GM12878 (cell line): Measurements from ENCODE around the gene HOMER2. TPM values are rescaled to one million over a fixed set of nuclear protein-coding genes. Genes with fewer than 3 reads are reported as not detected.

Experiments
- ATAC-seq: fragments of 200-7000 bp; cut with Tn5 transposase; 3 replicates; pipeline ENCODE4 v1.9.1; 2020; ENCODE audit warnings: mild to moderate bottlenecking, moderate library complexity
- BruUV-seq: library from RNA; stranded (reverse); fragments of 400-500 nt; replicated peaks from 2 replicates; lab custom pipeline; 2021; lab: Mats Ljungman, UMichigan
- CTCF ChIA-PET: fragments of 300-600 bp; sonication (Branson Sonifier 250); formaldehyde crosslinking; extraction: SDS; loops from one replicate; lab custom pipeline; 2021; ENCODE audit warnings: inconsistent platforms; lab: Yijun Ruan, JAX
- POLR2A ChIA-PET: fragments of 350-600 bp; formaldehyde crosslinking; extraction: SDS; loops from one replicate; lab custom pipeline; 2021; ENCODE audit warnings: inconsistent platforms; lab: Charles Lee
- RAD21 ChIA-PET: fragments of 300-600 bp; sonication (Branson Sonifier 250); formaldehyde crosslinking; loops from one replicate; lab custom pipeline; 2023; ENCODE audit warnings: antibody characterized with exemption; ENCODE audit not compliant: unreplicated experiment; lab: Charles Lee
- SMC1A ChIA-PET: fragments of 300-600 bp; sonication (Branson Sonifier 250); formaldehyde crosslinking; loops from one replicate; lab custom pipeline; 2023; ENCODE audit not compliant: unreplicated experiment, uncharacterized antibody; lab: Charles Lee
- DNase-seq: peaks from one replicate; pipeline ENCODE4 v3.0.0-alpha.2; 2011; ENCODE audit warnings: low read depth, low spot score
- FAIRE-seq: peaks from 3 replicates; lab custom pipeline; 2011; peaks lifted over from hg19 to GRCh38; lab: Jason Lieb, UNC
- H2AFZ ChIP-seq: 2 replicates; pipeline ENCODE4 v1.6.0; 2011; ENCODE audit warnings: low read depth, low read length, control low read depth; ENCODE audit not compliant: control insufficient read depth
- H3K27ac ChIP-seq: 2 replicates; pipeline ENCODE4 v1.5.1; 2011; ENCODE audit warnings: control low read depth; ENCODE audit not compliant: control insufficient read depth, insufficient read depth
- H3K27me3 ChIP-seq, 2 experiments: replicated peaks in 1 of 2; 2 replicates each; pipeline versions ENCODE4 v1.6.0 to v1.6.1; 2011; ENCODE audit warnings: low read length in 1 of 2; ENCODE audit not compliant: control insufficient read depth in 2 of 2, insufficient read depth in 2 of 2
- H3K36me3 ChIP-seq, 2 experiments: 2 replicates each; pipeline ENCODE4 v1.5.1; 2011; ENCODE audit warnings: low read length in 1 of 2; ENCODE audit not compliant: control insufficient read depth in 2 of 2, insufficient read depth in 2 of 2
- H3K4me1 ChIP-seq: 2 replicates; pipeline ENCODE4 v1.6.1; 2011; ENCODE audit warnings: mild to moderate bottlenecking, low read length, moderate library complexity, mixed read lengths; ENCODE audit not compliant: control insufficient read depth, insufficient read depth
- H3K4me2 ChIP-seq: 2 replicates; pipeline ENCODE4 v1.6.0; 2011; ENCODE audit warnings: control low read depth; ENCODE audit not compliant: control insufficient read depth, insufficient read depth
- H3K4me3 ChIP-seq: fragments of 200-600 bp; sonication (generic); 2 replicates; pipeline ENCODE4 v1.5.1; 2016
- H3K79me2 ChIP-seq: 2 replicates; pipeline ENCODE4 v1.6.0; 2011; ENCODE audit warnings: low read length; ENCODE audit not compliant: control insufficient read depth, insufficient read depth
- H3K9ac ChIP-seq: 2 replicates; pipeline ENCODE4 v1.8.0; 2011; ENCODE audit warnings: low read length, control low read depth, mixed read lengths; ENCODE audit not compliant: control insufficient read depth, insufficient read depth
- H3K9me3 ChIP-seq: replicated peaks from 3 replicates; pipeline ENCODE4 v1.5.1; 2011; ENCODE audit warnings: mild to moderate bottlenecking, low read length; ENCODE audit not compliant: control insufficient read depth, insufficient read depth
- H4K20me1 ChIP-seq: 2 replicates; pipeline ENCODE4 v1.6.0; 2011; ENCODE audit not compliant: control insufficient read depth, insufficient read depth
- GABPA ChIP-seq: IDR thresholded peaks from 2 replicates; pipeline ENCODE4 v1.6.1; 2014; ENCODE audit warnings: antibody characterized with exemption, low read depth, mild to moderate bottlenecking, inconsistent platforms
- WGBS: methylation state at CpG from one replicate; pipeline ENCODE4 v1.1.6; 2016; ENCODE audit warnings: low lambda C conversion rate; ENCODE audit not compliant: insufficient replicate concordance, insufficient coverage; ENCODE audit errors: missing lambda C conversion rate; 5-methylcytosine and 5-hydroxymethylcytosine counted together
- in situ Hi-C: fragments of 300-500 bp; cut with MboI; formaldehyde crosslinking; loops from 9 replicates; pipeline ENCODE4 v1.14.3; 2018; ENCODE audit warnings: mixed read lengths
- intact Hi-C: fragments of 100-400 bp; cut with micrococcal nuclease; formaldehyde crosslinking; loops from one replicate; pipeline ENCODE4 v1.14.2; 2022; ENCODE audit not compliant: unreplicated experiment
- polyA plus RNA-seq, 11 experiments: library from polyadenylated mRNA; depleted of rRNA in 4 of 11; unstranded in 6 of 11; stranded (reverse) in 5 of 11; fragments of >200 nt; fragmentation: Nextera tagmentation in 4 of 11; fragmentation: Illumina TruSeq in 1 of 11; extraction: Ambion mirVana in 4 of 11; extraction: Trizol in 1 of 11; gene quantifications; 1 replicate in 1 of 11; 2 replicates in 10 of 11; pipeline versions ENCODE4 v1.2.1 to v1.2.3, GENCODE V29; 2011 to 2016; ENCODE audit warnings: inconsistent platforms in 2 of 11, missing spikeins in 2 of 11, low read depth in 1 of 11
- total RNA-seq, 4 experiments: library from RNA; depleted of rRNA in 3 of 4; stranded (reverse); fragments of >200 nt in 3 of 4; fragmentation: Illumina TruSeq in 1 of 4; extraction: Trizol in 1 of 4; gene quantifications; 2 replicates each; pipeline versions ENCODE4 v1.2.1 to v1.2.3, GENCODE V29; 2013 to 2021
- TF ChIP-seq, protein P1 (sequence below): fragments of 450-650 bp; formaldehyde crosslinking; IDR thresholded peaks from 2 replicates; pipeline ENCODE4 v1.4.0; 2020; ENCODE audit warnings: mild to moderate bottlenecking, moderate library complexity

Gene HOMER2
- total and polyA plus RNA-seq, 10 of the 15 experiments (the other 5 are each of a cell fraction or from before 2014, with no cell fraction given) = 0.60 to 5.0 (median 1.8) TPM

DNA sequence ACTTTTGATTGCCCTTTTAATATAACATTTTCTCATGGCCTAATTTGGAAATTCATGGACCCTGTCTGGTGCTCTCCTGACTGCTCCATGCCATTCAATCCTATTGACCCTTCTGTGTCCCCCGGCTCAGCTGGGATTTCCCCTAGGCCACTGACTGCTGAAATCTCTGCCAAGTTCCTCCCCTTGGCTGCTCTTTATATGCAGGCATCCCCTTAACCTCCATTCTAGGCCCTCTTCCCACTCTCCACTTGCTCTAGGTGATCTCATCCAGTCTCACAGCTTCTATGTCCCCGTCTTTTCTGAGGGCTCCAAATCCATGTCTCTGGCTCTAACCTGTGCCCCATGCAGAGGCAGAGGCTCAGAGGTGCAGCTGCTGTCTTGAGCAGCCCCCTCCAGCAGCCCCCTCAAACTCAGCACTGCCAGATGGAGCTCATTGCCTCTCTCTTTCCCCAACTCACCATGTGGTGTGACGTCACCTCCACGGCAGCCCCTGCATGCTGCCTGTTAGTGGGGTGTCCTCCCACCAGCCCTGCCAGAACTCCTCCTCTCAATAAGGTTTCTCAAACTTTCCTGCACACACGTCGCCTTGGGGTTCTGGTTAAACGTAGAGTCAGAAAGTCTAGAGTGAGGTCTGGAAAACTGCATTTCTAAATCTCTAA, 153.2 kb downstream of the HOMER2 start:
- Histone ChIP-seq H3K4me1 (no peaks in the 10 kb centered on the region; the same call in none of the 2 replicates), H3K79me2 (no peaks in the 10 kb centered on the region), H3K36me3 (no peaks in the 10 kb centered on the region), H3K9ac (no peak overlapping the region), H2AFZ (no peak overlapping the region), H3K9me3 (no peaks in the 10 kb centered on the region), H3K27me3 (peaks cover 0 to 6% of the 10 kb centered on the region in 2 experiments; a peak in 1 of 4 replicates), H3K4me3 (no peak overlapping the region), H3K4me2 (no peak overlapping the region), H4K20me1 (no peaks in the 10 kb centered on the region), H3K27ac (no peak overlapping the region)
- intact Hi-C loops (no loop called here), in situ Hi-C loops (no loop called here)
- FAIRE-seq (no peak), ATAC-seq (no peak), DNase-seq (no peak)
- TF ChIP-seq GABPA = no peak
- TF ChIP-seq, protein P1, sequence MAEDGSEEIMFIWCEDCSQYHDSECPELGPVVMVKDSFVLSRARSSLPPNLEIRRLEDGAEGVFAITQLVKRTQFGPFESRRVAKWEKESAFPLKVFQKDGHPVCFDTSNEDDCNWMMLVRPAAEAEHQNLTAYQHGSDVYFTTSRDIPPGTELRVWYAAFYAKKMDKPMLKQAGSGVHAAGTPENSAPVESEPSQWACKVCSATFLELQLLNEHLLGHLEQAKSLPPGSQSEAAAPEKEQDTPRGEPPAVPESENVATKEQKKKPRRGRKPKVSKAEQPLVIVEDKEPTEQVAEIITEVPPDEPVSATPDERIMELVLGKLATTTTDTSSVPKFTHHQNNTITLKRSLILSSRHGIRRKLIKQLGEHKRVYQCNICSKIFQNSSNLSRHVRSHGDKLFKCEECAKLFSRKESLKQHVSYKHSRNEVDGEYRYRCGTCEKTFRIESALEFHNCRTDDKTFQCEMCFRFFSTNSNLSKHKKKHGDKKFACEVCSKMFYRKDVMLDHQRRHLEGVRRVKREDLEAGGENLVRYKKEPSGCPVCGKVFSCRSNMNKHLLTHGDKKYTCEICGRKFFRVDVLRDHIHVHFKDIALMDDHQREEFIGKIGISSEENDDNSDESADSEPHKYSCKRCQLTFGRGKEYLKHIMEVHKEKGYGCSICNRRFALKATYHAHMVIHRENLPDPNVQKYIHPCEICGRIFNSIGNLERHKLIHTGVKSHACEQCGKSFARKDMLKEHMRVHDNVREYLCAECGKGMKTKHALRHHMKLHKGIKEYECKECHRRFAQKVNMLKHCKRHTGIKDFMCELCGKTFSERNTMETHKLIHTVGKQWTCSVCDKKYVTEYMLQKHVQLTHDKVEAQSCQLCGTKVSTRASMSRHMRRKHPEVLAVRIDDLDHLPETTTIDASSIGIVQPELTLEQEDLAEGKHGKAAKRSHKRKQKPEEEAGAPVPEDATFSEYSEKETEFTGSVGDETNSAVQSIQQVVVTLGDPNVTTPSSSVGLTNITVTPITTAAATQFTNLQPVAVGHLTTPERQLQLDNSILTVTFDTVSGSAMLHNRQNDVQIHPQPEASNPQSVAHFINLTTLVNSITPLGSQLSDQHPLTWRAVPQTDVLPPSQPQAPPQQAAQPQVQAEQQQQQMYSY (CRISPR knock-in tag) = no peak
- no TSS peak for BruUV-seq
- POLR2A ChIA-PET = interaction anchor here (0.6 kb wide), 1 partner anchor 1839 kb away, joined by 5 read pairs; no protein-coding TSS in a partner anchor
- SMC1A ChIA-PET = no interaction called here
- CTCF ChIA-PET = no interaction called here
- RAD21 ChIA-PET = no interaction called here
- 43% methylated on average over 7 of the region's 7 CpGs for WGBS

Other genes starting within 250 kb of the HOMER2 start
- not detected in 2 replicates for gene AP3B2, start 242.8 kb downstream of the HOMER2 start, total RNA-seq (2014; rRNA removed)
- not detected in 2 replicates for gene AP3B2, start 242.8 kb downstream of the HOMER2 start, total RNA-seq (2014; rRNA removed; fragmentation: Illumina TruSeq; extraction: Trizol)
- gene AP3B2, start 242.8 kb downstream of the HOMER2 start, total RNA-seq (2021) = not detected in 2 replicates
- gene AP3B2, start 242.8 kb downstream of the HOMER2 start, polyA plus RNA-seq (2011; rRNA removed) = not detected in 2 replicates
- not detected in 2 replicates for gene AP3B2, start 242.8 kb downstream of the HOMER2 start, polyA plus RNA-seq (2014; fragmentation: Illumina TruSeq; extraction: Trizol)
- not detected for gene AP3B2, start 242.8 kb downstream of the HOMER2 start, polyA plus RNA-seq (2014; fragmentation: Nextera tagmentation; extraction: Ambion mirVana)
- gene AP3B2, start 242.8 kb downstream of the HOMER2 start, polyA plus RNA-seq (2014; rRNA removed) = not detected in 2 replicates
- gene AP3B2, start 242.8 kb downstream of the HOMER2 start, polyA plus RNA-seq (2016; fragmentation: Nextera tagmentation; extraction: Ambion mirVana) = not detected
- under 0.01 TPM in 1 of 2 replicates, not detected in the other for gene FSD2, start 146.7 kb downstream of the HOMER2 start, total RNA-seq (2014; rRNA removed)
- 0.05 and 0.13 TPM in 2 replicates for gene FSD2, start 146.7 kb downstream of the HOMER2 start, total RNA-seq (2014; rRNA removed; fragmentation: Illumina TruSeq; extraction: Trizol)
- not detected in 2 replicates for gene FSD2, start 146.7 kb downstream of the HOMER2 start, total RNA-seq (2021)
- 0.01 TPM in 2 replicates for gene FSD2, start 146.7 kb downstream of the HOMER2 start, polyA plus RNA-seq (2011; rRNA removed)
- 0.07 and 0.78 TPM in 2 replicates for gene FSD2, start 146.7 kb downstream of the HOMER2 start, polyA plus RNA-seq (2014; fragmentation: Illumina TruSeq; extraction: Trizol)
- under 1 TPM in 1 of 2 experiments, not detected in 1; 0.03 TPM for gene FSD2, start 146.7 kb downstream of the HOMER2 start, polyA plus RNA-seq (2014; fragmentation: Nextera tagmentation; extraction: Ambion mirVana)
- gene FSD2, start 146.7 kb downstream of the HOMER2 start, polyA plus RNA-seq (2014; rRNA removed) = 0.18 TPM in 1 of 2 replicates, not detected in the other
- gene FSD2, start 146.7 kb downstream of the HOMER2 start, polyA plus RNA-seq (2016; fragmentation: Nextera tagmentation; extraction: Ambion mirVana) = under 1 TPM; 0.35 to 0.39 TPM
- gene WHAMM, start 143.1 kb downstream of the HOMER2 start, total RNA-seq (2014; rRNA removed) = 2.3 and 3.1 TPM in 2 replicates
- gene WHAMM, start 143.1 kb downstream of the HOMER2 start, total RNA-seq (2014; rRNA removed; fragmentation: Illumina TruSeq; extraction: Trizol) = 2.2 and 2.3 TPM in 2 replicates
- 2.9 and 4.2 TPM in 2 replicates for gene WHAMM, start 143.1 kb downstream of the HOMER2 start, total RNA-seq (2021)
- gene WHAMM, start 143.1 kb downstream of the HOMER2 start, polyA plus RNA-seq (2011; rRNA removed) = 6.5 and 6.7 TPM in 2 replicates
- gene WHAMM, start 143.1 kb downstream of the HOMER2 start, polyA plus RNA-seq (2014; fragmentation: Illumina TruSeq; extraction: Trizol) = 3.0 and 8.2 TPM in 2 replicates
- gene WHAMM, start 143.1 kb downstream of the HOMER2 start, polyA plus RNA-seq (2014; fragmentation: Nextera tagmentation; extraction: Ambion mirVana) = 1 to 10 TPM; 1.7 to 1.8 TPM
- gene WHAMM, start 143.1 kb downstream of the HOMER2 start, polyA plus RNA-seq (2014; rRNA removed) = 3.0 and 3.3 TPM in 2 replicates
- gene WHAMM, start 143.1 kb downstream of the HOMER2 start, polyA plus RNA-seq (2016; fragmentation: Nextera tagmentation; extraction: Ambion mirVana) = 1 to 10 TPM in 1 of 2 experiments, under 1 TPM in 1; 0.87 to 2.7 TPM
- gene RAMAC, start 33.5 kb upstream of the HOMER2 start, total RNA-seq (2014; rRNA removed) = 32.3 and 34.9 TPM in 2 replicates
- gene RAMAC, start 33.5 kb upstream of the HOMER2 start, total RNA-seq (2014; rRNA removed; fragmentation: Illumina TruSeq; extraction: Trizol) = 34.7 and 35.3 TPM in 2 replicates
- gene RAMAC, start 33.5 kb upstream of the HOMER2 start, total RNA-seq (2021) = 22.4 and 22.9 TPM in 2 replicates
- gene RAMAC, start 33.5 kb upstream of the HOMER2 start, polyA plus RNA-seq (2011; rRNA removed) = 48.1 and 65.9 TPM in 2 replicates
- gene RAMAC, start 33.5 kb upstream of the HOMER2 start, polyA plus RNA-seq (2014; fragmentation: Illumina TruSeq; extraction: Trizol) = 33.6 and 41.4 TPM in 2 replicates
- 100 to 1,000 TPM in 1 of 2 experiments, 10 to 100 TPM in 1; 79.3 to 109 TPM for gene RAMAC, start 33.5 kb upstream of the HOMER2 start, polyA plus RNA-seq (2014; fragmentation: Nextera tagmentation; extraction: Ambion mirVana)
- gene RAMAC, start 33.5 kb upstream of the HOMER2 start, polyA plus RNA-seq (2014; rRNA removed) = 32.0 and 34.4 TPM in 2 replicates
- 10 to 100 TPM; 49.9 to 50.0 TPM for gene RAMAC, start 33.5 kb upstream of the HOMER2 start, polyA plus RNA-seq (2016; fragmentation: Nextera tagmentation; extraction: Ambion mirVana)
- gene C15orf40, start 58.9 kb upstream of the HOMER2 start, total RNA-seq (2014; rRNA removed) = 20.7 and 26.5 TPM in 2 replicates
- gene C15orf40, start 58.9 kb upstream of the HOMER2 start, total RNA-seq (2014; rRNA removed; fragmentation: Illumina TruSeq; extraction: Trizol) = 23.4 and 26.3 TPM in 2 replicates
- 20.7 and 21.3 TPM in 2 replicates for gene C15orf40, start 58.9 kb upstream of the HOMER2 start, total RNA-seq (2021)
- gene C15orf40, start 58.9 kb upstream of the HOMER2 start, polyA plus RNA-seq (2011; rRNA removed) = 24.1 and 32.5 TPM in 2 replicates
- gene C15orf40, start 58.9 kb upstream of the HOMER2 start, polyA plus RNA-seq (2014; fragmentation: Illumina TruSeq; extraction: Trizol) = 9.8 and 25.8 TPM in 2 replicates
- 10 to 100 TPM; 59.9 to 70.0 TPM for gene C15orf40, start 58.9 kb upstream of the HOMER2 start, polyA plus RNA-seq (2014; fragmentation: Nextera tagmentation; extraction: Ambion mirVana)
- gene C15orf40, start 58.9 kb upstream of the HOMER2 start, polyA plus RNA-seq (2014; rRNA removed) = 31.2 and 44.0 TPM in 2 replicates
- 10 to 100 TPM; 59.1 to 64.3 TPM for gene C15orf40, start 58.9 kb upstream of the HOMER2 start, polyA plus RNA-seq (2016; fragmentation: Nextera tagmentation; extraction: Ambion mirVana)
- 90.4 and 92.4 TPM in 2 replicates for gene BTBD1, start 114.5 kb upstream of the HOMER2 start, total RNA-seq (2014; rRNA removed)
- gene BTBD1, start 114.5 kb upstream of the HOMER2 start, total RNA-seq (2014; rRNA removed; fragmentation: Illumina TruSeq; extraction: Trizol) = 75.4 and 76.9 TPM in 2 replicates
- 62.0 and 70.8 TPM in 2 replicates for gene BTBD1, start 114.5 kb upstream of the HOMER2 start, total RNA-seq (2021)
- gene BTBD1, start 114.5 kb upstream of the HOMER2 start, polyA plus RNA-seq (2011; rRNA removed) = 89.6 and 133 TPM in 2 replicates
- gene BTBD1, start 114.5 kb upstream of the HOMER2 start, polyA plus RNA-seq (2014; fragmentation: Illumina TruSeq; extraction: Trizol) = 77.0 and 87.6 TPM in 2 replicates
- 10 to 100 TPM; 17.5 to 38.9 TPM for gene BTBD1, start 114.5 kb upstream of the HOMER2 start, polyA plus RNA-seq (2014; fragmentation: Nextera tagmentation; extraction: Ambion mirVana)
- gene BTBD1, start 114.5 kb upstream of the HOMER2 start, polyA plus RNA-seq (2014; rRNA removed) = 54.1 and 57.1 TPM in 2 replicates
- gene BTBD1, start 114.5 kb upstream of the HOMER2 start, polyA plus RNA-seq (2016; fragmentation: Nextera tagmentation; extraction: Ambion mirVana) = 10 to 100 TPM; 73.0 to 73.1 TPM
- gene TM6SF1, start 154.9 kb upstream of the HOMER2 start, total RNA-seq (2014; rRNA removed) = 0.56 and 0.98 TPM in 2 replicates
- 0.92 and 1.2 TPM in 2 replicates for gene TM6SF1, start 154.9 kb upstream of the HOMER2 start, total RNA-seq (2014; rRNA removed; fragmentation: Illumina TruSeq; extraction: Trizol)
- 1.1 and 1.2 TPM in 2 replicates for gene TM6SF1, start 154.9 kb upstream of the HOMER2 start, total RNA-seq (2021)
- gene TM6SF1, start 154.9 kb upstream of the HOMER2 start, polyA plus RNA-seq (2011; rRNA removed) = 1.1 and 1.3 TPM in 2 replicates
- gene TM6SF1, start 154.9 kb upstream of the HOMER2 start, polyA plus RNA-seq (2014; fragmentation: Illumina TruSeq; extraction: Trizol) = 0.82 and 1.1 TPM in 2 replicates
- 1 to 10 TPM in 1 of 2 experiments, under 1 TPM in 1; 0.90 to 2.3 TPM for gene TM6SF1, start 154.9 kb upstream of the HOMER2 start, polyA plus RNA-seq (2014; fragmentation: Nextera tagmentation; extraction: Ambion mirVana)
- 0.78 and 0.84 TPM in 2 replicates for gene TM6SF1, start 154.9 kb upstream of the HOMER2 start, polyA plus RNA-seq (2014; rRNA removed)
- gene TM6SF1, start 154.9 kb upstream of the HOMER2 start, polyA plus RNA-seq (2016; fragmentation: Nextera tagmentation; extraction: Ambion mirVana) = 1 to 10 TPM; 1.2 to 2.7 TPM